Smooth muscle cell (in vitro differentiated cells): ENCODE results near the gene TRNAU1AP. TPM values are rescaled to one million over a fixed set of nuclear protein-coding genes. Genes with fewer than 3 reads are reported as not detected.
"Not testable (repeated sequence)": the region's sequence is repeated elsewhere in the genome, so short reads cannot be mapped to it uniquely, and the experiment has no call there.

Experiments
- DNase-seq: peaks from one replicate; lab custom pipeline; 2025; ENCODE audit not compliant: unreplicated experiment; lab: John Stamatoyannopoulos, UW
- H2AFZ ChIP-seq: fragments of 200-600 bp; sonication (generic); 2 replicates; pipeline ENCODE4 v1.6.0; 2016; ENCODE audit warnings: antibody characterized with exemption, low read depth, mild to moderate bottlenecking
- H3F3A ChIP-seq: fragments of 200-600 bp; sonication (generic); 2 replicates; pipeline ENCODE4 v1.6.0; 2017; ENCODE audit warnings: antibody characterized with exemption, low read depth
- H3K27ac ChIP-seq: fragments of 200-600 bp; sonication (generic); 2 replicates; pipeline ENCODE4 v1.5.1; 2016; ENCODE audit warnings: low read depth, mild to moderate bottlenecking
- H3K27me3 ChIP-seq: fragments of 200-600 bp; sonication (generic); 2 replicates; pipeline ENCODE4 v1.6.1; 2016; ENCODE audit warnings: low read depth, mild to moderate bottlenecking
- H3K36me3 ChIP-seq: fragments of 200-600 bp; sonication (generic); 2 replicates; pipeline ENCODE4 v1.5.1; 2016; ENCODE audit warnings: low read depth
- H3K4me1 ChIP-seq: fragments of 200-600 bp; sonication (generic); 2 replicates; pipeline ENCODE4 v1.5.1; 2016; ENCODE audit warnings: low read depth
- H3K4me2 ChIP-seq: fragments of 200-600 bp; sonication (generic); 2 replicates; pipeline ENCODE4 v1.6.0; 2016; ENCODE audit warnings: mild to moderate bottlenecking
- H3K4me3 ChIP-seq: fragments of 200-600 bp; sonication (generic); 2 replicates; pipeline ENCODE4 v1.5.1; 2016; ENCODE audit warnings: mild to moderate bottlenecking
- H3K79me2 ChIP-seq: fragments of 200-600 bp; sonication (generic); 2 replicates; pipeline ENCODE4 v1.6.0; 2016; ENCODE audit warnings: low read depth, mild to moderate bottlenecking
- H3K9ac ChIP-seq: fragments of 200-600 bp; sonication (generic); 2 replicates; pipeline ENCODE4 v1.6.0; 2016; ENCODE audit warnings: low read depth
- H3K9me3 ChIP-seq: fragments of 200-600 bp; sonication (generic); replicated peaks from 2 replicates; pipeline ENCODE4 v1.5.1; 2016; ENCODE audit warnings: low read depth
- H4K20me1 ChIP-seq: fragments of 200-600 bp; sonication (generic); 2 replicates; pipeline ENCODE4 v1.6.0; 2016; ENCODE audit warnings: low read depth
- CTCF ChIP-seq: fragments of 200-600 bp; sonication (generic); IDR thresholded peaks from 2 replicates; pipeline ENCODE4 v1.5.1; 2017; ENCODE audit warnings: borderline replicate concordance, mild to moderate bottlenecking, antibody characterized with exemption; ENCODE audit not compliant: insufficient read depth, poor library complexity, severe bottlenecking
- WGBS: methylation state at CpG from one replicate; pipeline ENCODE4 v1.1.7; 2016; ENCODE audit warnings: low lambda C conversion rate; 5-methylcytosine and 5-hydroxymethylcytosine counted together
- polyA plus RNA-seq: library from polyadenylated mRNA; unstranded; fragments of >200 nt; fragmentation: Nextera tagmentation; extraction: Ambion mirVana; gene quantifications from 2 replicates; pipeline ENCODE4 v1.2.1, GENCODE V29; 2016
- total RNA-seq: library from RNA; depleted of rRNA; stranded (reverse); fragments of >200 nt; gene quantifications from 2 replicates; pipeline ENCODE4 v1.2.3, GENCODE V29; 2014

The TRNAU1AP gene
- total and polyA plus RNA-seq, 2 experiments from 2014 or later, result 12.0 to 13.8 TPM

- Histone ChIP-seq H3K79me2 (peaks cover 35% of the 10 kb centered on the region), H3K27me3 (no peaks in the 10 kb centered on the region), H3K27ac (peak overlapping the region; percentile 13), H4K20me1 (peaks cover 27% of the 10 kb centered on the region), H3F3A (peaks cover 10% of the 10 kb centered on the region), H2AFZ (no peak overlapping the region), H3K4me1 (peaks cover 7% of the 10 kb centered on the region), H3K4me3 (no peak overlapping the region), H3K9ac (no peak overlapping the region), H3K9me3 (no peaks in the 10 kb centered on the region), H3K36me3 (no peaks in the 10 kb centered on the region), H3K4me2 (no peak overlapping the region)
- no peak for DNase-seq
- no peak for TF ChIP-seq CTCF
- WGBS, result 80% methylated on average over 3 of the region's 6 CpGs
Observed at GRCh38 chr1:28521502-28522164, 31.3 kb upstream of the TRNAU1AP start.

GRCh38 chr1:28522537-28522936 lies 30.3 kb upstream of the TRNAU1AP start:
- H3K27me3 ChIP-seq, DNase-seq, H3K27ac ChIP-seq, H3K36me3 ChIP-seq, H3K4me2 ChIP-seq, H3K9ac ChIP-seq, H2AFZ ChIP-seq, H3K4me1 ChIP-seq, H3K9me3 ChIP-seq, H3F3A ChIP-seq, H3K4me3 ChIP-seq: not testable (repeated sequence)
- Histone ChIP-seq H3K79me2 (peaks cover 35% of the 10 kb centered on the region), H4K20me1 (peaks cover 18% of the 10 kb centered on the region)
- WGBS, result 95% methylated on average over 9 of the region's 9 CpGs

- not testable (repeated sequence) for H4K20me1 ChIP-seq, H3K9me3 ChIP-seq, H3K4me2 ChIP-seq, H3K9ac ChIP-seq, H3K27me3 ChIP-seq, DNase-seq, H2AFZ ChIP-seq, H3K36me3 ChIP-seq, H3F3A ChIP-seq, H3K4me3 ChIP-seq, H3K4me1 ChIP-seq
- H3K27ac ChIP-seq, result peak overlapping the region; percentile 65
- WGBS, result 38% methylated on average over 10 of the region's 10 CpGs
- peaks cover 19% of the 10 kb centered on the region for H3K79me2 ChIP-seq
Observed at GRCh38 chr1:28525002-28525642, 27.8 kb upstream of the TRNAU1AP start.

- H3K9ac ChIP-seq, result no peak overlapping the region
- peaks cover 3% of the 10 kb centered on the region for H4K20me1 ChIP-seq
- no peak for DNase-seq
- H3K9me3 ChIP-seq, result no peaks in the 10 kb centered on the region
- no peak overlapping the region for H3K4me2 ChIP-seq
- H3F3A ChIP-seq, result no peaks in the 10 kb centered on the region
- WGBS, result 65% methylated on average over 9 of the region's 9 CpGs
- H3K36me3 ChIP-seq, result no peaks in the 10 kb centered on the region
- H2AFZ ChIP-seq, result no peak overlapping the region
- H3K4me3 ChIP-seq, result no peak overlapping the region
- no peaks in the 10 kb centered on the region for H3K27me3 ChIP-seq
- H3K79me2 ChIP-seq, result peaks cover 6% of the 10 kb centered on the region
- TF ChIP-seq CTCF, result no peak
- no peaks in the 10 kb centered on the region for H3K4me1 ChIP-seq
- peak overlapping the region; percentile 65 for H3K27ac ChIP-seq
Observed at GRCh38 chr1:28526886-28527285, 26.0 kb upstream of the TRNAU1AP start.
